Activated naive CD4-positive, alpha-beta T cell treated with Interleukin-2 at 50 U/mL for 16 hours (primary cell): Measurements from ENCODE around the gene ZNF248.

ENCODE experiments used
- DNase-seq: peaks from one replicate; pipeline ENCODE4 v3.0.0-alpha.2; 2020

Gene ZNF248

DNA sequence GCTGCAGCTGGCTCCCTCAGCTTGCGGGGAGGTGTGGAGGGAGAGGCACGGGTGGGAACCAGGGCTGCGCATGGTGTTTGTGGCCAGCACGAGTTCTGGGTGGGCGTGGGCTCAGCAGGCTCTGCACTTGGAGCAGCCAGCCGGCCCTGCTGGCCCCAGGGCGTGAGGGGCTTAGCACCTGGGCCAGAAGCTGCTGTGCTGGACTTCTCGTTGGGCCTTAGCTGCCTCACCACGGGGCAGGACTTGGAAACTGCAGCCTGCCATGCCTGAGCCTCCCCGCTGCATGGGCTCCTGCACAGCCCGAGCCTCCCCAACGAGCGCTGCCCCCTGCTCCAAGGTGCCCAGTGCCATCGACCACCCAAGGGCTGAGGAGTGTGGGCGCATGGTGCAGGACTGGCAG is 120.1 kb downstream of the ZNF248 start:
- no peak for DNase-seq

DNA sequence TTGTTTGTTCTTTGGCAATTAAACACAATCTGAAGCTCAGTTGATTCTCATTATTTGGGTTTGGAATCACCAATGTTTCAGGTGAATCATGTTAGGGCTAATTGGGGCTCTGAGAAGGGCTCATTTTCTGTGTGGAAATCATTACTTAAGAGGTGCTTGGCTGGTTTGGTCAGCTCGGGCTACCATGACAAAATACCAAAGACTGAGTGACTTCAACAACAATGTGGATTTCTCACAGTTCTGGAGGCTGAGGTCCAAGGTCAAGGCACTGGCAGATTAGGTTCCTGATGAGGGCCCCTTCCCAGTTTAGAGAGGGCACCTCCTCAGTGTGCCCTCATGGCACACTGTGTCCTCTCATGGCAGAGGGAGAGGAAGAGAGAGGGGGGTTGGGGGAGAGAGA is 121.3 kb downstream of the ZNF248 start:
- no peak for DNase-seq

DNA sequence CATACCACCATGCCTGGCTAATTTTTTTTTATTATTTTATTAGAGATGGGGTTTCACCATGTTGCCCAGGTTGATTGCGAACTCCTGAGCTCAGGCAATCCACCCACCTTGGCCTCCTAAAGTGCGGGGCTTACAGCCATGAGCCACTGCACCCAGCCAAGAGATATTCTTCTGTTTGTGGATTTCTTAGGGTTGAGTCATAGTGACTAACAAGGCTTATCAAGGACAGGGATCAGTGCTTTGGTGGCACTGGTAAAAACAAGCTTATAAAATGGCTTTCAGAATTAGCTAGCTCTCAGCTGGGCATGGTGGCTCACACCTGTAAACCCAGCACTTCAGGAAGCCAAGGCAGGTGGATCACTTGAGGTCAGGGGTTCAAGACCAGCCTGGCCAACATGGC is 122.4 kb downstream of the ZNF248 start:
- no peak for DNase-seq
